ENCODE data around the gene TMEM178B.

- TF ChIP-seq CTCF (IDR thresholded peaks at IDR 0.05) (no peak), POLR2A (IDR thresholded peaks at IDR 0.05) (no peak)
Observed at GRCh38 chr7:141123522-141123921, 49.7 kb downstream of the TMEM178B start.

Data from lower leg skin (tissue), 3 donors.